Cardiac muscle cell (in vitro differentiated cells and primary cell): ENCODE data around the gene KIF6. TPM values are rescaled to one million over a fixed set of nuclear protein-coding genes. Genes with fewer than 3 reads are reported as not detected.

Source experiments
- DNase-seq, 2 donors: peaks; one replicate each; pipeline versions ENCODE4 v3.0.0 to v3.0.0-alpha.2; 2010 to 2017; ENCODE audit warnings: low read depth in 1 of 2, low spot score in 1 of 2
- H3K27ac ChIP-seq: fragments of 200-600 bp; sonication (generic); 2 replicates; pipeline ENCODE4 v1.5.1; 2016
- H3K27me3 ChIP-seq: fragments of 200-600 bp; sonication (generic); 2 replicates; pipeline ENCODE4 v1.6.0; 2016; ENCODE audit warnings: control low read depth
- H3K36me3 ChIP-seq: fragments of 200-600 bp; sonication (generic); 2 replicates; pipeline ENCODE4 v1.5.1; 2016; ENCODE audit warnings: control low read depth
- H3K4me1 ChIP-seq: fragments of 200-600 bp; sonication (generic); 2 replicates; pipeline ENCODE4 v1.8.1; 2017; ENCODE audit warnings: low read depth, mild to moderate bottlenecking, mixed run types
- H3K4me3 ChIP-seq: fragments of 200-600 bp; sonication (generic); 2 replicates; pipeline ENCODE4 v1.5.1; 2016; ENCODE audit warnings: mild to moderate bottlenecking
- H3K9me3 ChIP-seq: fragments of 200-600 bp; sonication (generic); 2 replicates; pipeline ENCODE4 v1.5.1; 2017; ENCODE audit warnings: low read depth, mild to moderate bottlenecking, control low read depth
- polyA plus RNA-seq: library from polyadenylated mRNA; unstranded; fragments of >200 nt; fragmentation: Nextera tagmentation; extraction: Ambion mirVana; gene quantifications from 2 replicates; pipeline ENCODE4 v1.2.1, GENCODE V29; 2016
- total RNA-seq: library from RNA; depleted of rRNA; stranded (reverse); fragments of >200 nt; gene quantifications from 2 replicates; pipeline ENCODE4 v1.2.3, GENCODE V29; 2016
- TF ChIP-seq, protein P1 (sequence below): IDR thresholded peaks from 2 replicates; pipeline ENCODE4 v1.5.1; 2012; ENCODE audit warnings: low read depth, mild to moderate bottlenecking, low read length

The KIF6 gene
- total and polyA plus RNA-seq, 2 experiments from 2014 or later = 0.69 to 1.7 TPM

DNA sequence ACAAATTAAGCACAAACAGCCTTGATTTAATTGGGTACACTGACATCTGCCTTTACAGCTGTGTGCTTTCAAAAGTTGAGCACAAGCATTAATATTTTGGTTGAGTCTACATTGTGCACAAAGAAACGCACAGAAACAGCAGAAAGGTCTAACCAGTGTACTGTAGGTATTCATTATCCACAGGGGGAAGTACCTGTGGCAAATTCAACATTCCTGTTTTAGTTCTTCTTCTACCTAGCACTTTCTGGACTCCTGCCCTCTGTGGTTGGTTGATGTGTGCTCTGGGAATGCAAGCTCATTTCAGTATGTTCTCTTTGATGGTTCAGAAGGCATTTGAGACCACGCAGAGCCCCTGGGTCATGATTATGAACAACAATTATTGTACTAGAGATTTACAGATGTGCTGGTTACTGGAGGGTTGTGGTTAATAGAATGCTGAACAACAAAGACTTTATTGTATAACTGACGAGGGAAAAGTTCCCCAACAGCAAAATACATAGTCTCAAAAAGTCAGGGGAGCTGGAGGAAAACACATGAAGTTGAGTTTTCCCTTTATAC, 40.4 kb upstream of the KIF6 start:
- peaks cover 6% of the 10 kb centered on the region for H3K4me1 ChIP-seq
- no peak overlapping the region for H3K4me3 ChIP-seq
- H3K36me3 ChIP-seq = no peaks in the 10 kb centered on the region
- H3K27me3 ChIP-seq = no peaks in the 10 kb centered on the region
- TF ChIP-seq, protein P1, sequence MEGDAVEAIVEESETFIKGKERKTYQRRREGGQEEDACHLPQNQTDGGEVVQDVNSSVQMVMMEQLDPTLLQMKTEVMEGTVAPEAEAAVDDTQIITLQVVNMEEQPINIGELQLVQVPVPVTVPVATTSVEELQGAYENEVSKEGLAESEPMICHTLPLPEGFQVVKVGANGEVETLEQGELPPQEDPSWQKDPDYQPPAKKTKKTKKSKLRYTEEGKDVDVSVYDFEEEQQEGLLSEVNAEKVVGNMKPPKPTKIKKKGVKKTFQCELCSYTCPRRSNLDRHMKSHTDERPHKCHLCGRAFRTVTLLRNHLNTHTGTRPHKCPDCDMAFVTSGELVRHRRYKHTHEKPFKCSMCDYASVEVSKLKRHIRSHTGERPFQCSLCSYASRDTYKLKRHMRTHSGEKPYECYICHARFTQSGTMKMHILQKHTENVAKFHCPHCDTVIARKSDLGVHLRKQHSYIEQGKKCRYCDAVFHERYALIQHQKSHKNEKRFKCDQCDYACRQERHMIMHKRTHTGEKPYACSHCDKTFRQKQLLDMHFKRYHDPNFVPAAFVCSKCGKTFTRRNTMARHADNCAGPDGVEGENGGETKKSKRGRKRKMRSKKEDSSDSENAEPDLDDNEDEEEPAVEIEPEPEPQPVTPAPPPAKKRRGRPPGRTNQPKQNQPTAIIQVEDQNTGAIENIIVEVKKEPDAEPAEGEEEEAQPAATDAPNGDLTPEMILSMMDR = no peak
- H3K9me3 ChIP-seq = no peaks in the 10 kb centered on the region
- H3K27ac ChIP-seq = no peak overlapping the region
- DNase-seq = no peak

DNA sequence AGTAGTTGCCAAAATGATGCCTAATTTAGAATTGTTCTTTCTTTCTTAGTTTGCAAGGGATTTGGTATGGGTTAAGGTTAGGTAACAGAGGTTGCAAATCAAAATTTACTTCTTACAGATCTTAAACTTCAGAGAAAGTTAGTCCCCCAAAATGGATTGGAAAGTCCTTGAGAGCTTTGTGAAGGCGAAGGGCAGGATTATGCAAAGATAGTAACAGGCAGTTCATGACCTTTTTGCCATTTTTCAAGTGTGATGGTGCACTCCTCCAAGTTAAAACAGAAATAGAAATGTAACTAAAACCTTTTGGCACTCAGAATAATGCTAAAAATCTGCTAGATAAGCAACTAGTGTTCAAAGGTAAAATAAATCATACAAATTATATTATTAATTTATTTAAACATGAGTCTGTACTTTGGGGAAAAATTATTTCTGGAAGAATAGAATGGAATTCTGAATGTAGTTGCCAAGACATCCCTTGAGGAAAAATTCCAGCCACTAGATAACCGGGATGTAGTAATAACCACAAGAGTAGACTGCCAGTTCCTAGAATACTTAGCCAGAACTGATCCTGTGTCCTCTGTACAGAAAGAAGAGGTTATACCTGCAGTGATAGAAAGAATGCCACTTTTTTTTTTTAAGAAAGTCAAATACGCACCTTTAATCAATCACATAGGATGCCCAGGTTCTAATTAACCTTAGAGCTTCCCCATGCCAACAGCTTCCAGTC, 35.2 kb upstream of the KIF6 start:
- H3K27me3 ChIP-seq = no peaks in the 10 kb centered on the region
- no peaks in the 10 kb centered on the region for H3K9me3 ChIP-seq
- H3K4me1 ChIP-seq = peaks cover 24% of the 10 kb centered on the region
- H3K36me3 ChIP-seq = no peaks in the 10 kb centered on the region
- peak; percentile 15 to 51 for DNase-seq
- H3K27ac ChIP-seq = no peak overlapping the region
- H3K4me3 ChIP-seq = no peak overlapping the region
- TF ChIP-seq, protein P1 = no peak

GRCh38 chr6:39758905-39759605, 33.8 kb upstream of the KIF6 start:
- H3K4me1 ChIP-seq = peaks cover 24% of the 10 kb centered on the region
- H3K27me3 ChIP-seq = no peaks in the 10 kb centered on the region
- TF ChIP-seq, protein P1 = no peak
- H3K36me3 ChIP-seq = no peaks in the 10 kb centered on the region
- no peak for DNase-seq
- no peak overlapping the region for H3K27ac ChIP-seq
- no peaks in the 10 kb centered on the region for H3K9me3 ChIP-seq
- H3K4me3 ChIP-seq = no peak overlapping the region

DNA sequence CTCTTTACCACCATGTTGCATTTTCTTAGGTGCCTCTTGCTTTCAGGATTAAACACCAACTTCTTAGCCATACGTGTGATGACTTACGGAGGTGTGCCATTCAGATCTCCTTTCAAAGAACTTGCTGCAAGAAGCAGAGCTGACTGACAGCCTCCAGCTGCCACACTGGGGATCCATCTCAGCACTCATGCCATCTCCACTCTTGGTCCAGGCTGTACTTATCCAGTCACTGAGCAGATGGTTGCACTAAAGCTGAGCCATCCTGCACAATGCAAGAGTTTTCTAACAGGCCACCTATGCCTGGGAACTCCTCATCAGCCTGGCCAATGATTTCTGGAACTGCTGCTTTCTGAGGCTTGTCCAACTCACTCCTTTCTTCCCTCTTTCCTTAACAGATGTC, 31.4 kb upstream of the KIF6 start:
- Histone ChIP-seq H3K4me3 (no peak overlapping the region), H3K9me3 (no peaks in the 10 kb centered on the region), H3K4me1 (peaks cover 24% of the 10 kb centered on the region), H3K27ac (no peak overlapping the region), H3K27me3 (no peaks in the 10 kb centered on the region), H3K36me3 (no peaks in the 10 kb centered on the region)
- TF ChIP-seq, protein P1 = no peak
- no peak for DNase-seq

GRCh38 chr6:39755231-39755630, 30.0 kb upstream of the KIF6 start:
- no peaks in the 10 kb centered on the region for H3K36me3 ChIP-seq
- H3K9me3 ChIP-seq = no peaks in the 10 kb centered on the region
- H3K27ac ChIP-seq = no peak overlapping the region
- H3K4me1 ChIP-seq = peaks cover 15% of the 10 kb centered on the region
- DNase-seq = peak in 1 of 2 donors; percentile 80
- TF ChIP-seq, protein P1 = no peak
- H3K4me3 ChIP-seq = no peak overlapping the region
- no peaks in the 10 kb centered on the region for H3K27me3 ChIP-seq
